Mesodermal cell (in vitro differentiated cells): Measurements from ENCODE around the gene YIPF5.

ENCODE experiments used
- H3K27ac ChIP-seq: 2 replicates; pipeline ENCODE4 v1.7.0; 2013; ENCODE audit warnings: mild to moderate bottlenecking, low read depth, low read length, moderate library complexity; ENCODE audit not compliant: severe bottlenecking
- H3K36me3 ChIP-seq: 2 replicates; pipeline ENCODE4 v1.7.1; 2013; ENCODE audit warnings: mild to moderate bottlenecking, low read length, moderate library complexity; ENCODE audit not compliant: control insufficient read depth, insufficient read depth
- H3K4me1 ChIP-seq: one replicate; pipeline ENCODE4 v1.7.1; 2013; ENCODE audit warnings: mild to moderate bottlenecking, low read length; ENCODE audit not compliant: insufficient read depth, control insufficient read depth, poor library complexity, severe bottlenecking
- H3K4me3 ChIP-seq: 2 replicates; pipeline ENCODE4 v1.7.0; 2013; ENCODE audit warnings: low read length, control low read depth, mild to moderate bottlenecking; ENCODE audit not compliant: insufficient read depth, poor library complexity, severe bottlenecking; ENCODE audit errors: extremely low read depth
- H3K9me3 ChIP-seq: 2 replicates; pipeline ENCODE4 v1.7.1; 2013; ENCODE audit warnings: mild to moderate bottlenecking, low read length, moderate library complexity; ENCODE audit not compliant: control insufficient read depth
- WGBS, 2 experiments: methylation state at CpG; one replicate each; pipeline ENCODE4 v1.1.5; 2013; ENCODE audit warnings: missing lambda C conversion rate in 2 of 2; ENCODE audit not compliant: insufficient coverage in 2 of 2; 5-methylcytosine and 5-hydroxymethylcytosine counted together

Gene YIPF5

DNA sequence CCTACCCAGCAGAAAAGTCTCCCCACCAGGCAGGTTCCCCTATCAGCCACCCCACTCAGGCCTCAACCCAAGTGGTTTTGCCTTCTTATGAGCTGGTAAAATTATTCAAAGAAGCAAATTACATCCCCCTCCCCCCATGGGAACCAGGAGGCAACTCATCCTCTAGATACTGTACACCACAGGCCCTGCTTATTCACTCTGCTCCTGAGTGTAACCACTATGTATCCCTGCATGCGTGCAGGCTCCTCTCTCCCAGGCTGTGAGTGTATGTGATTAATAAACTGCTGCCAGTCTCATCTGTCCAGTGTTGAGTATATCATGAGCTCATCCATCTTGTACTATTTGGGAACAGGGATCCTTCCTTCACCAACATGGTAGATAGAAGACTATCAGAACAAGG is 8.8 kb upstream of the YIPF5 start:
- H3K9me3 ChIP-seq = no peaks in the 10 kb centered on the region
- no CpG with 5 or more reads among the region's 1 CpG for WGBS, 2 experiments
- H3K36me3 ChIP-seq = no peaks in the 10 kb centered on the region
- H3K27ac ChIP-seq = no peak overlapping the region
- no peaks in the 10 kb centered on the region for H3K4me1 ChIP-seq
- no peak overlapping the region for H3K4me3 ChIP-seq

DNA sequence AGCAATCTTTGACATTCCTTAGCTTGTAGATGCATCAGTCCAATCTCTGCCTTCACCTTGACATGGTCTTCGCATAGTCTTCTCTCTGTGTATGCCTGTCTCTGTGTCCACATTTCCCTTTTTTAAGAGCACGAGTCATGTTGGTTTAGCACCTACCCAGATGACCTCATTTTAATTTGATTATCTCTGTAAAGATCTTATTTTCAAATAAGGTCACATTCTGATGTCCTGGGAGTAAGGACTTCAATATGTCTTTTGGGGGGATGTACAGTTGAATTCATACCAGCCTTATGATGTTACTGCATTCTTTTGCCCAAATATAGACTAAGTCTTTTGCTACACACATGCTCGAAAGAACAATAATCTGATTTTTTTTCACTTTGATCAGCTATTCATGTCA is 7.1 kb upstream of the YIPF5 start:
- no peaks in the 10 kb centered on the region for H3K9me3 ChIP-seq
- no peak overlapping the region for H3K27ac ChIP-seq
- no peaks in the 10 kb centered on the region for H3K4me1 ChIP-seq
- 89% methylated on average over 2 of the region's 3 CpGs for WGBS, 2 experiments
- H3K4me3 ChIP-seq = no peak overlapping the region
- no peaks in the 10 kb centered on the region for H3K36me3 ChIP-seq

DNA sequence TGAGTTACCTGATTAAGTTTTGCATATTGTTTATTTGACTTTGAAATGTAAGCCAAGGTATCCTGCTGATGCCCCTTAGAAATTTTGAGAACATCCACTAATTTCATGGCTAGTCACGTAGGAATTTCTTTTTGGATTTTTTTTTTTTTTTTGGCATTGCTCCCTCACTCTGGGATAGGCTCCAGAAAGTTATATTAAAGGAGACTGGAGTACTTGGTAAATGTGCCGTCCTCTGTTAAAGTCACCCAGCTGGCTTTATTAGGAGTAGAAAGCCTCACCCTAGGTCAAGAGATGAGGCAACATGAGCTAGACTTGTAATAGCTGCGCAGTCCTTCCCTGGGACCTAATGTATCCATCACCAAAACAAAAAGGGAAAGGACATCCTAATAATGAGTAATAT is 3.3 kb upstream of the YIPF5 start:
- 83 to 94% methylated on average over 1 to 2 of the region's 3 CpGs for WGBS, 2 experiments
- no peak overlapping the region for H3K27ac ChIP-seq
- H3K9me3 ChIP-seq = no peaks in the 10 kb centered on the region
- H3K36me3 ChIP-seq = peaks cover 6% of the 10 kb centered on the region
- H3K4me1 ChIP-seq = peaks cover 9% of the 10 kb centered on the region
- no peak overlapping the region for H3K4me3 ChIP-seq

DNA sequence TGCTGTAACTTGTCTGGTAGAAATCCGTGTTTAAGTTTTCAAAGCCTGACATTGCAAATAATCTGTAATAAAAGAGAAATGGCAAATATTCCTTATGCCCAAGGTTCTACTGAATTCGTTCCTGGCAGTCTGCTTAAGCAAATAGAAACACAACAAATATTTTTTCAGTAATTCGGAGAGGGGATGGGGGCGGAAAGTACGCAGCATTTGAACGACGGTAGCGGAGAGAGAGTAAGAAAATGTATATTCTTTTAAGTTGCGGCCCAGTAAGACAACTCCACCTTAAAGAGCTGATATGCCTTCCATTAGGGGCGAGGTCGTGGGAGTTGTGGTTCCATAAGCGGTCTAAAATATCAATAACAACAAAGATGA is 569 bp downstream of the YIPF5 start:
- Histone ChIP-seq H3K9me3 (no peaks in the 10 kb centered on the region), H3K4me3 (peak overlapping the region; percentile 85), H3K36me3 (peaks cover 28% of the 10 kb centered on the region), H3K27ac (peak overlapping the region; percentile 88), H3K4me1 (peaks cover 10% of the 10 kb centered on the region)
- 0 to 15% methylated on average over 1 to 6 of the region's 12 CpGs for WGBS, 2 experiments

DNA sequence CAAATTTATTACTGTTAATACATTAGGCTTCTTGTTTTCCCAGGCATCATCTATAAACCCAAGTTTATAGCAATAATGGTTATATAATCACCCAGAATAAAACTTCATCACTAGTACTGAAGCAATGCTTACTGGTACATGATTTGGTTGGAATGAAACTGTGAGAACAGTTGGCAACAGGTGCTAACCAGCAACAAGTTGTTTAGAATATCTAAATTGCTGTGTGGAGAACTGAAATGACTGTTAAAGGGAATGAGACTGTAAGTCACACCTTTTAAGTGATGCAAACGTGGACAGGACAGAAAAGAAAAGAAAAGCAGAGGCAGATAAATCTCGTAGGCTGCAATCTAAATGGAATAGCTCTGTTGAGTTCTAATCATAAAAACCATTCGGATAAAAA is 2.5 kb downstream of the YIPF5 start:
- no peak overlapping the region for H3K4me3 ChIP-seq
- H3K36me3 ChIP-seq = peaks cover 40% of the 10 kb centered on the region
- peaks cover 10% of the 10 kb centered on the region for H3K4me1 ChIP-seq
- no peaks in the 10 kb centered on the region for H3K9me3 ChIP-seq
- no peak overlapping the region for H3K27ac ChIP-seq
- 100% methylated on average over 3 of the region's 3 CpGs for WGBS, 2 experiments

DNA sequence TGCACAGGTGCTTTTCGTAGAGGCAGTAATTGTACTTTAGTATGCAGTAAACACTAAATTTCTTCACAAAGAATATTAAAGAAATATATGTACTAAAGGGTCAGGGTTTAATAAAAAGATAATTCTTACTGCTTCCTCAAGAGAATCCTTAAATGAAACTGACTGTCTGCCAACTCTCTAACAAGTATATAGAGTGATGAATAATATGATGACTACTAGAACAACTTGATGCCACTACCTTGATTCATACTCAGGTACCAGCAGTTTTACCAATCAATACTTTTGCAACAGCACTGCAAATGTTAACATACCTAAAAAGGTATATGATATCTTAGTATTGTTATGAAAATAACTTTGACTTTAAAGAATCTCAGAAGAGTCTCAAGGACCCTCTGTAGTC is 3.8 kb downstream of the YIPF5 start:
- WGBS, 2 experiments = no CpG with 5 or more reads among the region's 1 CpG
- Histone ChIP-seq H3K4me1 (peaks cover 10% of the 10 kb centered on the region), H3K4me3 (no peak overlapping the region), H3K36me3 (peaks cover 51% of the 10 kb centered on the region), H3K27ac (no peak overlapping the region), H3K9me3 (no peaks in the 10 kb centered on the region)

DNA sequence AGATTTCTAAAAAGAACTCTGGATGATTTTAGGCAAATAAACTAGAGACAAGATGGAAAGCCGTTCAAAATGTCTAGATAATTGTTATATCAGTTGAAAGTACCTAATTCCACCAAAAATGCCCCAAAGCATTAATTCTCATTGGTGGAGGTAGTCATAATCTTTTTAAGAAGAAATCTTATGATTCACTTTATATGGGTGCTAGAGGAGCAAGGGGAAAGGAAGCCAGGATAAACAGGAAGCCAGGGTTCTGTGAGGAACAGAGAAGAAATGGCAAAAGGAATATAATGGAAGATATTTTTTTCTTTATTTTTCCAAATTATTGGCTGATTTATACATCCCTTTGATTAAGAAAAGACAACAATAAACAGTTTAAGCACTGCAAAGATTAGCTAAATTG is 7.8 kb downstream of the YIPF5 start:
- Histone ChIP-seq H3K36me3 (peaks cover 58% of the 10 kb centered on the region), H3K27ac (no peak overlapping the region), H3K9me3 (no peaks in the 10 kb centered on the region), H3K4me1 (no peaks in the 10 kb centered on the region), H3K4me3 (no peak overlapping the region)
- no CpG with 5 or more reads among the region's 1 CpG for WGBS, 2 experiments

DNA sequence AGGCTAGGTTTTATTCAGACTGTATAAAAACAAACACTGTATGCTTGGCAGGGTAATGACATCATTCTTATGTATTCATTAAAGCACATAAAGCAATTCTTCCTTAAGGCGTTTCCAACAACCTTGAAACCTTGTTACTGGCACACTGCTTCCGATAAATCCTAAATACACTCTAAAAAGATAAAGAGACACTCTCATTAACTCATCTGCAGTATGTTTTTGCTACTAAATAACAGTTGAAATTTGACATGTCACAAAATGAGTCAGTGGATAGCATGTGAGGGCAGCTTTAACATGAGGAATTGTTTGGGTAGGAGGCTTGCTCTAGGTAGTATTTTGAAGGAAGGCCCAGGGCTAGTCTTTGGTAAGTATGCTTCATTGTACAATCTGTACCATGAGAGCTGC is 13.7 kb downstream of the YIPF5 start:
- 80 to 100% methylated on average over 1 to 2 of the region's 2 CpGs for WGBS, 2 experiments
- H3K4me3 ChIP-seq = no peak overlapping the region
- H3K9me3 ChIP-seq = no peaks in the 10 kb centered on the region
- peak overlapping the region; percentile 13 for H3K27ac ChIP-seq
- H3K4me1 ChIP-seq = no peaks in the 10 kb centered on the region
- H3K36me3 ChIP-seq = peaks cover 21% of the 10 kb centered on the region

DNA sequence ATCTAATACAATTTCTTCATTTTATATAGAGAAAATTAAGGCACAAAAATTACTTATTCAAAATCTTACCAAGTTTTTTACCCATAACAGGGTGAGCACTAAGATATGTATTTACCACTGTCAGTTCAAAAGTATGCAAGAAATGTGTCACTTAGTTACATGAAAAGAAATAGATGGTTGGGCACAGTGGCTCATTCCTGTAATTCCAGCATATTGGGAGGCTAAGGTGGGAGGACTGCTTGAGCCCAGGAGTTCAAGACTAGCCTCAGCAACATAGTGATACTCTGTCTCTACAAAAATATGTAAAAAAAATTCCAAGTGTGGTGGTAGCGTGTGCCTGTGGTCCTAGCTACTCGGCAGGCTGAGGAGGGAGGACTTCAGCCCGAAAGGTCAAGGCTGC is 19.4 kb downstream of the YIPF5 start:
- no peaks in the 10 kb centered on the region for H3K36me3 ChIP-seq
- H3K4me3 ChIP-seq = no peak overlapping the region
- no peak overlapping the region for H3K27ac ChIP-seq
- WGBS, 2 experiments = 92 to 96% methylated on average over 3 of the region's 3 CpGs
- no peaks in the 10 kb centered on the region for H3K4me1 ChIP-seq
- H3K9me3 ChIP-seq = no peaks in the 10 kb centered on the region

DNA sequence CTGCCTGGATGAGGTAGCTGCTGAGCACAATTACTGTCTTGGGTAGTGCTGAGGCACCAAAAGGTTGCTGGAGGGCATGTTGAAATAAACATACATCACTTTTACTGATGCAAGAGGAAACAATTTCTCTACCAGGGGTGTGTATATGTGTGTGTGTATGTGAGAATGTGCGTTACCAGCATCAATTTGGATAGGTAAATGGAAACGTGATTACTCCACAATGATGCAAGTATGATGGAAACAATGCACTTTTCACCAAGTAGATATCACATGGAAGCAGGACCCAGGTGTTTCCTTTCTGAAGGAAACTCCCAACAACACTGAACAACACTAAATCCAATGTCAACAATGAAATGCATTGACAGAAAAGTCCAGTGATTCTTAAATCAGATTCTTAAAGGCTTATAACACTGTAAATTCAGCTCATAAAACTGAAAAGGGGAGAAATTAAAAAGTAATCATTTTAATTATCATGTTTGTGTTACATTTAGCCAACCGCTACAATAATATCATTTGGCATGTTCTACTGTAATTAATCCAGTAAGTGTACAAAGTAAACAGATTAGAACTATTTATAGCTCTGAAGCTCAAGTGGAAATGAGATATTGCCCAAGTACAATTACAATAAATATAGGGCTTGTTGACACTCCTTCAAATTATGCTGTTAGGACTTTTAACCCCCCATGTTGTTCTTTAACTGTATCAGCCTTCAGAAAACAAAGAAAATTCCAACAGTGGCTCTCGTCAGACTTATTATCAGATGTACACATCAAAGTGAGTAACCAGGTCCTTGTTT is 25.3 kb downstream of the YIPF5 start:
- no peak overlapping the region for H3K4me3 ChIP-seq
- no peaks in the 10 kb centered on the region for H3K9me3 ChIP-seq
- H3K36me3 ChIP-seq = no peaks in the 10 kb centered on the region
- WGBS, 2 experiments = 60% methylated on average over 1 of the region's 4 CpGs; no CpG with 5 or more reads in 1 of the 2 experiments
- peak overlapping the region; percentile 68 for H3K27ac ChIP-seq
- no peaks in the 10 kb centered on the region for H3K4me1 ChIP-seq

DNA sequence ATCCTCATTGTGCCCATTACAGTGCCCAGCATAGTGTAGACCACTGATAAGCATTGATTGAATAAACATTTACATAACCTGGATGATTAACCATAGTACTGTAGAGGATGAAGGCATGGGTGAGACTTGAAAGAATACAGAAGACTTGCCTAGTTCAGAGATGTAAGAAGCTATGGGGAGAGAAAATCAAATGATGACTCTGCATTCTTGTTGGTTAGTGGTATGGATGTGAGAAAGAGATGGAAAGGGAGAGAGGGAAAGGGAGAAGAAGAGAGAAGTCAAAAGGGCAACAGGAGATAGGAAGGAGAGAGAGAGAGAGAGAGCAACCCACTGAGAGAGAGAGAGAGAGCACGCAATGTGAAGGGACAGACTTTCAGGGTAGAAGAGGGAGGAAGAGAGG is 26.8 kb downstream of the YIPF5 start:
- 77 to 100% methylated on average over 1 of the region's 1 CpG for WGBS, 2 experiments

More for the DNA sequence above, 26.8 kb downstream of the YIPF5 start:
- Histone ChIP-seq H3K36me3 (no peaks in the 10 kb centered on the region), H3K27ac (no peak overlapping the region), H3K4me1 (no peaks in the 10 kb centered on the region), H3K9me3 (no peaks in the 10 kb centered on the region), H3K4me3 (no peak overlapping the region)
